Keratinocyte (primary cell): Measurements from ENCODE around the gene NODAL.

Experiments used
- EZH2 ChIP-seq: IDR thresholded peaks from one replicate; pipeline ENCODE4 v1.6.1; 2012; ENCODE audit warnings: inconsistent platforms, mild to moderate bottlenecking, low read length, moderate library complexity
- TF ChIP-seq, protein P1 (sequence below), 3 experiments: IDR thresholded peaks in 1 of 3; conservative IDR thresholded peaks in 1 of 3; optimal IDR thresholded peaks in 1 of 3; 2 replicates in 2 of 3; 3 replicates in 1 of 3; pipeline versions ENCODE3 to v1.5.1; 2011; ENCODE audit warnings: low read length in 3 of 3, mild to moderate bottlenecking in 3 of 3, moderate library complexity in 2 of 3, control low read depth in 1 of 3, inconsistent platforms in 1 of 3; ENCODE audit not compliant: insufficient read depth in 2 of 3; ENCODE audit errors: extremely low read depth in 1 of 3

DNA sequence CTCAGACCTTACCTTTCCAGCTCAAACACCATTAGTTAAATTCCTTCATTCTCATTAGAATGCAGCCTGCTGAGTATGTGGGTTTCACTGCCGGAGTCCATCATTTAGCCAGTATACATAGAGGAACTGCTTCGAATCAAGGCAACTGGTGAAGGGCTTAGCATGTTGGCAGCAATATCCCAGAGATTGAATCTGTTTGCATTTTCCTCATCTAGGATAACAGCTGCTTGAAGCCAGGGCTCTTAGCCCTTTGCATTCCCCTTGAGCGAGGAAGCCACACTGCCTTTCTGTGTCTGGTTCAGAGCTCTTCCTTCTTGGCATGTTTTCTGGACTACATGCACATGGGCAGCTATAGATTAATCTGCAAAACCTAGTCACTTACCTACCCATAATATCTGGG is 14.7 kb downstream of the NODAL start:
- TF ChIP-seq, protein P1, sequence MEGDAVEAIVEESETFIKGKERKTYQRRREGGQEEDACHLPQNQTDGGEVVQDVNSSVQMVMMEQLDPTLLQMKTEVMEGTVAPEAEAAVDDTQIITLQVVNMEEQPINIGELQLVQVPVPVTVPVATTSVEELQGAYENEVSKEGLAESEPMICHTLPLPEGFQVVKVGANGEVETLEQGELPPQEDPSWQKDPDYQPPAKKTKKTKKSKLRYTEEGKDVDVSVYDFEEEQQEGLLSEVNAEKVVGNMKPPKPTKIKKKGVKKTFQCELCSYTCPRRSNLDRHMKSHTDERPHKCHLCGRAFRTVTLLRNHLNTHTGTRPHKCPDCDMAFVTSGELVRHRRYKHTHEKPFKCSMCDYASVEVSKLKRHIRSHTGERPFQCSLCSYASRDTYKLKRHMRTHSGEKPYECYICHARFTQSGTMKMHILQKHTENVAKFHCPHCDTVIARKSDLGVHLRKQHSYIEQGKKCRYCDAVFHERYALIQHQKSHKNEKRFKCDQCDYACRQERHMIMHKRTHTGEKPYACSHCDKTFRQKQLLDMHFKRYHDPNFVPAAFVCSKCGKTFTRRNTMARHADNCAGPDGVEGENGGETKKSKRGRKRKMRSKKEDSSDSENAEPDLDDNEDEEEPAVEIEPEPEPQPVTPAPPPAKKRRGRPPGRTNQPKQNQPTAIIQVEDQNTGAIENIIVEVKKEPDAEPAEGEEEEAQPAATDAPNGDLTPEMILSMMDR (optimal IDR thresholded peaks at IDR 0.05 in 1 of 3, IDR thresholded peaks at IDR 0.05 in 1 of 3, conservative IDR thresholded peaks at IDR 0.05 in 1 of 3; ENCODE audit: extremely low read depth in 1 of 3, insufficient read depth in 2 of 3, low read length in 3 of 3), result no peak
- no peak for TF ChIP-seq EZH2
